NT2/D1 (cell line): ENCODE results near the gene AFF3.
"Not testable (repeated sequence)": the region's sequence is repeated elsewhere in the genome, so short reads cannot be mapped to it uniquely, and the experiment has no call there.

Experiments
- DNase-seq: peaks from one replicate; pipeline ENCODE4 v3.0.0-alpha.2; 2011; ENCODE audit warnings: low read depth, low spot score
- H3K27me3 ChIP-seq: 2 replicates; pipeline ENCODE4 v1.6.0; 2011; ENCODE audit warnings: mild to moderate bottlenecking; ENCODE audit not compliant: insufficient read length, insufficient read depth
- H3K36me3 ChIP-seq: 2 replicates; pipeline ENCODE4 v1.6.1; 2011; ENCODE audit warnings: mild to moderate bottlenecking, low read length, mixed read lengths; ENCODE audit not compliant: insufficient read depth, insufficient read length
- H3K4me1 ChIP-seq: 2 replicates; pipeline ENCODE4 v1.5.1; 2011; ENCODE audit not compliant: insufficient read depth, insufficient read length
- H3K4me3 ChIP-seq: 2 replicates; pipeline ENCODE4 v1.5.1; 2011; ENCODE audit warnings: low read depth; ENCODE audit not compliant: insufficient read length
- H3K9ac ChIP-seq: 2 replicates; pipeline ENCODE4 v1.6.0; 2011; ENCODE audit warnings: low read depth; ENCODE audit not compliant: insufficient read length
- H3K9me3 ChIP-seq: 2 replicates; pipeline ENCODE4 v1.5.1; 2011; ENCODE audit warnings: mild to moderate bottlenecking, low read length; ENCODE audit not compliant: insufficient read depth
- SUZ12 ChIP-seq: IDR thresholded peaks from 2 replicates; pipeline ENCODE4 v1.6.1; 2011; ENCODE audit not compliant: insufficient read length, insufficient read depth; ENCODE audit errors: extremely low read depth
- YY1 ChIP-seq: IDR thresholded peaks from 2 replicates; pipeline ENCODE4 v1.6.1; 2011; ENCODE audit not compliant: insufficient read length, insufficient read depth
- ZNF274 ChIP-seq: IDR thresholded peaks from 2 replicates; pipeline ENCODE4 v1.6.1; 2011; ENCODE audit warnings: mild to moderate bottlenecking, low read depth, low read length

Gene AFF3

DNA sequence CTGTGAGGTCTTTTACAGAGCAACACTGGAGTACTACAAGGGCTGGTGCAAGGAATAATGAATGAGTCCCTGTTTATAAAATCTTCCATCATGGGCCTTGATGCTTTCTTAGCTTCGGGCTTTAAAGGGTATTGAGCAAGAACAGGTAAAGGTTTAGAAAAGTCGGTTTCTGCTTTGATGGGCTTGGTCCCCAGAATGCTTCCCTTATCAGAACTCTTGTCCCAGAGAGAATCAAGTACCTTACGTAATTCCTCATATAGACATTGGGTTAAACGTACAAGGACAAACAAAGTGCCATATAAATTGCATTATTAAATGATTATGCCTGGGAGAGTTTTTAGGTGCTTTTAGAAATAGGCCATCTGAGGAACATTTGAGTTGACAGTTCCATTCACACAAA, 628.0 kb downstream of the AFF3 start:
- no peak overlapping the region for H3K4me3 ChIP-seq
- TF ChIP-seq YY1 = no peak
- no peak for TF ChIP-seq SUZ12
- TF ChIP-seq ZNF274 = no peak
- H3K36me3 ChIP-seq = no peaks in the 10 kb centered on the region
- no peak for DNase-seq
- no peaks in the 10 kb centered on the region for H3K27me3 ChIP-seq
- no peak overlapping the region for H3K9ac ChIP-seq
- H3K4me1 ChIP-seq = no peaks in the 10 kb centered on the region
- H3K9me3 ChIP-seq = no peaks in the 10 kb centered on the region

DNA sequence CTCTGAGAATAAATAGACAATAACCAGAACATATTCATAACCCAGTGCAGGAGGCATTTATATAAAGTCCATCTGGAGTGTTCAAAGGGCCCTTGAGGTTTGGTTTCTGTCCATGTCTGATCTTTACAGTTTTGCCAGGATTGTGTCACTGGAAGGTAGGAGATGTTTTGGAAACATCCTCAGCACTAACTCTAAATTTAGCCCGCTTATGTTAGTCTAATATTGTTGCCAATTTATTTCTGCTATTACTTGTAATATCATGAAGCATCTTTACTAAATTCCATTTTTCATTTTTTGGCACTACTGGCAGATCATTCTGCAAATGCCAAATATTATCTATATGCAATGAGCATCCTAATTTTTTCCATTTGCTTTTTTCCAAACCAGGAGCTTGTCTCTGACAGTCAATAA, 630.2 kb downstream of the AFF3 start:
- no peaks in the 10 kb centered on the region for H3K36me3 ChIP-seq
- TF ChIP-seq SUZ12 (no peak), YY1 (no peak), ZNF274 (no peak)
- H3K27me3 ChIP-seq = no peaks in the 10 kb centered on the region
- no peak for DNase-seq
- no peaks in the 10 kb centered on the region for H3K4me1 ChIP-seq
- no peaks in the 10 kb centered on the region for H3K9me3 ChIP-seq
- H3K9ac ChIP-seq = no peak overlapping the region
- no peak overlapping the region for H3K4me3 ChIP-seq

DNA sequence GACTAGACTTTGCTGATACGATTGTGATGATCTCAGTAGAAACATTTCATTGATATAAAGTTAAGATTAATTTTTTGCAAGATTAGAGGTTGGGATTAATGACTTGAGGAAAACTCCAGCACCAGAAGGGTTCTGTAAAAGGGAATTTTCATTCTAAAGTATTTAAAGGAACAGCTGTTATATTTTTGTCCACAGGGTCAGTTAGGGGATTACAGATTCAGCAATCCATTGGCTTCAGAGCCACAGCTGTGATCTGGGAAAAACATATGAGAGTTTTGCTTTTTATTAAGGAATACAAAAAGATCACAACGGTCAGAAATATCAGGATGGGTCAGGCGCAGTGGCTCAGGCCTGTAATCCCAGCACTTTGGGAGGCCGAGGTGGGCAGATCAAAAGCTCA, 633.0 kb downstream of the AFF3 start:
- DNase-seq = no peak
- Histone ChIP-seq H3K9ac (no peak overlapping the region), H3K27me3 (no peaks in the 10 kb centered on the region), H3K9me3 (no peaks in the 10 kb centered on the region), H3K4me3 (no peak overlapping the region), H3K36me3 (no peaks in the 10 kb centered on the region), H3K4me1 (no peaks in the 10 kb centered on the region)
- no peak for TF ChIP-seq SUZ12

DNA sequence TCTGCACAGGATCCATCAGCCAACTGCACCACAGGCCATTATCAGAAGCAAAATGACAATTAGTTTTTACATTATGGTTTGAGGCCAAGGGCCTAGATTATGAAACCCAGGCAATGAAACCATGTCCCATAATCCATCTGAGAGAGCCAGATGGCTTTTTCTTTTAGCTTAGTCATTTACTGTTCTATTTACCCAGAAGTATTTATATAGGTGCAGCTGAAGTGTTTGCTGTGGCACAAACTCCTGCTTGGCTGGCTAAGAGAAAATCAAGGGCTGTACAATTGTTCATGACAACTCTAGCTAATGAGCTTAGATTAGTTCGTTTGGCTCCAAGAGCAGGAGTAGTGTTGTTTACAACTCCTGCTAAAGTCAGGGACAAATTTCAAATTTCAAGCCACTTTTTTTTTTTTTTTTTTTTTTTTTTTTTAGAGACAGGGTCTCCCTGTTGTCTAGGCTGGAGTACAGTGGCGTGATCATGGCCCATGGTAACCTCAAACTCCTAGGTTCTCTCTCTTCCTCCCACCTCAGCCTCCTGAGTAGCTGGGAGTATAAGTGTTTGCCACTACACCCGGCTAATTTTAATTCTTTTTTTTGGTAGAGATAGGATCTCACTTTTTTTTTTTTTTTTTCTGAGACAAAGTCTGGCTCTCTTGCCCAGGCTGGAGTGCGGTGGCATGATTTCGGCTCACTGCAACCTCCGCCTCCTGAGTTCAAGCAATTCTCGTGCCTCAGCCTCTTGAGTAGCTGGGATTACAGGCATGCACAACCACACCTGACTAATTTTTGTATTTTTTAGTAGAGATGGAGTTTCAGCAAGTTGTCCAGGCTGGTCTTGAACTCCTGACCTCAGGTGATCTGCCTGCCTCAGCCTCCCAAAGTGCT, 634.2 kb downstream of the AFF3 start:
- TF ChIP-seq ZNF274 = no peak
- no peak for TF ChIP-seq YY1
- no peak for TF ChIP-seq SUZ12
- Histone ChIP-seq H3K9ac (no peak overlapping the region), H3K4me1 (no peaks in the 10 kb centered on the region), H3K9me3 (no peaks in the 10 kb centered on the region), H3K4me3 (no peak overlapping the region), H3K36me3 (no peaks in the 10 kb centered on the region), H3K27me3 (no peaks in the 10 kb centered on the region)
- DNase-seq = no peak

DNA sequence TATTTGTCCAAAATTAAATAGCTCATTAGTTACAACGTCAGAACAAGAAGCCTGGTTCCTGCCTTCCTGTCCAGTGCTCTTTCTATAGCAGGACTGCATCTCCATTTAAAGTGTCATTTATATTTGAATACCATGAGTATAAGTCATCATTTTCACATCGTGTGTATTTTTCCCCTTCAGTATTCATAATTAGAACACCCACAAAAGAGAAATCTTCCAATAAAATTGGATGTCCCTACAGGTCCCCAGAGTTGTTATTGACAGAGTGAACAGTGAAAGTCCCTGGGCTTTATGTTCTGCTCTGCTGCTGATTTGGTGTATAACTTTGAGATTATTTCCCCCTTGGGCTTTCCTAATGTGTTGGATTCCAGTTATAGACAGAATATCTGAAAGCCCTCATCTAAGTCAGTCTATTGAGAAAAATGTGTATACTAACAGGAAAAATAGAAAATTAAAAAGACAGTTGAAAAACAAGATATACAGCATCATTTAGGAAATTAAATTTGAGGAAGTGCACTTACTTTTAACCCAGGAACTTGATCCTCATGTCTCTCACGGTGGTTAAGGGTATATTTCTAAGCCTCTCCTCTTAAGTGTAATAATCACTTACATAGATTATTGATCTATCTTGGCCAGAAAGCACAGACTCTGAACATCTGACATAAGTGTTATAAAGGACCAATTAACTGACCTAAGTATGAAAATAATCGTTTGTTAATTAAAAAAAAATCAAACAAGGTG, 637.4 kb downstream of the AFF3 start:
- H3K9ac ChIP-seq = no peak overlapping the region
- no peak for TF ChIP-seq YY1
- TF ChIP-seq SUZ12 = no peak
- no peak for TF ChIP-seq ZNF274
- no peaks in the 10 kb centered on the region for H3K4me1 ChIP-seq
- no peaks in the 10 kb centered on the region for H3K36me3 ChIP-seq
- H3K4me3 ChIP-seq = no peak overlapping the region
- DNase-seq = no peak
- H3K27me3 ChIP-seq = no peaks in the 10 kb centered on the region
- H3K9me3 ChIP-seq = no peaks in the 10 kb centered on the region

DNA sequence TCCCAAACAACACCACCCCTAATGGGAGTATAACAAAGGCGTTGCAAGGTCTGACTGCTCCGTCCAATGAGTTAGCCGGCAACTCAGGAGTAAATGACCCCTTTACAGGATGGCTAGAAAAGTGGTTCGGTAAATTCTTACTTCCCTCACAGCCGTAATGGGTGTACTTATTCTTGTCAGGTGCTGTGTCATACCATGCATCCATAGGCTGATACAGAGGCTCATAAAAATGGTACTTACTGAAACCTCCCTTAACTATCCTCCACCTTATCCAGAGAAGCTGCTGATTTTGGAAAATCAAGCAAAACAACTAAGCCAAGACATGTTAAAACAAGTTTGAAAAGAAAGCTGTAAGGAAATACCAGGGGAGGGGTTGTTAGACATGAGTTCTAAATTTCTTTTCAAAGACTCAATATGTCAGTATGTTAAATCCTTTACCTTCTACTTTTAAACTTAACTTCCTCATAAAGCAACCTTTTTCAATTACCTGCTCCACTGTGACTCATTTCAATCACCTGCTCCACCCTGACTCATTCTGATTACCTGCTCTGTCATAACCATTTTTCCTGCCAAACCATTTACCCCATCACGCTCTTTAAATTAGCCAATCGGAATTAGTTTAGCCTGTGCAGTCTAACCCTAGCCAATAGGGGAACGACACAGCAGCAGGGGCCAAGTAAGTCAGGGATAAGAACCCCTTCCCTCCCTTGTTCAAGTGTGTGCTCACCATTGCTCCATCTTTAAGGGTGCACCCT, 638.6 kb downstream of the AFF3 start:
- H3K9ac ChIP-seq, H3K27me3 ChIP-seq, DNase-seq, H3K4me1 ChIP-seq, H3K4me3 ChIP-seq, H3K9me3 ChIP-seq, H3K36me3 ChIP-seq: not testable (repeated sequence)

DNA sequence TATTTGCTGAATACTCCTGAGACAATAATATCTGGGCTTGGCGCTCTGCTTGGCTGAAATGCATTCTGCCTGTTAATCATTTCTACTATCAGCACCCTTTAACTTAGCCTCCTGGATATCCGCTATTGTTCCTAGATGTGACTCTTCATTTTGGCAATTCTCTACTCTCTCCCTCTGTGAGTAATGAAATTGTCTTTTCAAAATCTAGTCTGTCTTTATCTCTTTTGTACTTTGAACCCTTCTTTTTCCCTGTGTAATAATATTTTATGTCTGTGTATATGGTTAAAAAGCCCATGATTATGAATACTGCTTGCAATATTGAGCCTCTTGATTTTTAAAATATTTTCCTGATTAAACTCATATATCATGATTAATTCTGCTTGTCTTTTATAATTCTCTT, 646.4 kb downstream of the AFF3 start:
- Histone ChIP-seq H3K9me3 (peaks cover 7% of the 10 kb centered on the region; the same call in 1 of the 2 replicates), H3K4me3 (no peak overlapping the region), H3K4me1 (no peaks in the 10 kb centered on the region), H3K9ac (no peak overlapping the region), H3K27me3 (no peaks in the 10 kb centered on the region), H3K36me3 (no peaks in the 10 kb centered on the region)
- DNase-seq = no peak
- TF ChIP-seq SUZ12 (no peak), YY1 (no peak), ZNF274 (no peak)
